GM21447 (cell line): Measurements from ENCODE around the gene SYNJ2.

ENCODE experiments used
- ATAC-seq: cut with Tn5 transposase; IDR thresholded peaks from one replicate; pipeline ENCODE4 v1.9.1; 2021; ENCODE audit not compliant: unreplicated experiment

SYNJ2 gene

DNA sequence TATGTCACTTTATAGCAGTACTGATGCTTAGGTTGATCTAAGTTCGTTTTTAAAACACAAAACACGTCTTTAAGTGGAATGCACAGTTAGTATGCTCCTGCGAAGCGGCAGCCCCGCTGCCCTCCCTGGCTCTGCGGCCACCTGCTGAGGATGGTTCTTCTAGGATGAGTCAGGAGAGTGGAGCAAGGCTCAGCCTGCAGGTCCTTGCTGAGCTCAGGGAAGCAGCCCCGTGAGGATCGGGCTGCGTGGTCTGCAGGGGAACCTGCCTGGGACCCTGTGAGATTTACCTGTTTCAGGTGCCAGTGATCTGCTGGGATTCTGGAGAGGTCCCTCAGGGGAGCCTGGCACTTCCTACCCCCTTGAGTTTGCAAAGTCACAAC is 57.5 kb downstream of the SYNJ2 start:
- ATAC-seq: no peak

DNA sequence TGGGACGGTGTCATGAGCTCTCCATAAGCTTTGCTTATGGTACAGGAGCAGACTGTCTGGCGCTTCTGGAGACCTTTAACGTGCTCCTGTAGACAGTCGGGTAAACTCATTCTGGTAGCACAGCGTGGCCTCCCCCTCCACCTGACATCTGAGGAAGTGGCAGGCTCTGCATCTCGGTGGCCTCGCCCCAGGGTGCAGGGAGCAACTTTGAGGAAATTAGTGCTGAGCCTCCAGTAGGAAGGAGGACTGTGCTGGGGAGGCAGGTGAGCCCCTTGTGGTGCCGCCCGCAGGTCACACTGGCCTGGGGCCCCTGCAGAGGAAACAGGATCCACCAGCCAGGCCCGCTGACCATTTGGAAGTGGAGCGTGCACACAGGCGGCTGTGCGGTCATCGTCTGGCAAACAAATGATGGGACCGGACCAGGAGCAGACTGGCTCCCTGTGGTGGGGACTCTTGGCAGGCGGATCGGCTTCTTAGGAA is 57.9 kb downstream of the SYNJ2 start:
- ATAC-seq: no peak

DNA sequence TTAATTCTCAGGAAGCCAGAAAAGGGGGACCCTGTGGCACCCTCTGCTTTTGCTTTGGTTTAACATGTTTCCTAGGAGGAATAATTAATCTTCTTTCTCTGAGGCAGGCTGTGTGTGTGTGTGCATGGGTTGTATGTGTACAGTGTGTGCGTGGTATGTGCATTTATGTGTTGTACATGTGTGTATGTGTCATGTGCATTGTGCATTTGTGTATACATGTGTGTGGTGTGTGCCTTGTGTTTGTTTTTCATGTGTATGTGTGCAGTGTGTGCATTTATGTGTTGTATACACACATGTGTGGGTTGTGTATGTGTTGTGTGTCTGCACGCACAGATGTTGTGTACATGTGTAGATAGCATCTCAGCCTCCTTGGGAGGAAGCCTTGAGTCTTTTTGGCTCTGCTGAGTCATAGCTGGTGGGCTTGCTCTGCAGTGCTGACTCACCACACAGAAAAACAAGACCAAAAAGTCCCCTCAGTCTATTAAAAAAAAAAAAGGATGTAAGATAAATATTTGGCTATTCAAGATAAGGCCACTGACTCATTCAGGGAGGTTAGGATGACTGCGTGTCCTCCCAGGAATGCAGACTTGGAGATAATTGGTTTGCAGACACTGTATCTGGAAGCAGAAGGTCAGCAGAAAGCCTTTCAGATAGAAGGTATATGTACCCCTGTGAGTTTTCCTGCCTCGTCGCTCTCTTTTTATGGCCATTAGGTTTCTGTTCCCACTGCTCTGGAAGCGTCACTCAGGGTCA is 58.6 kb downstream of the SYNJ2 start:
- ATAC-seq: no peak

- ATAC-seq: no peak
Observed at GRCh38 chr6:158040804-158041347, 59.2 kb downstream of the SYNJ2 start.

DNA sequence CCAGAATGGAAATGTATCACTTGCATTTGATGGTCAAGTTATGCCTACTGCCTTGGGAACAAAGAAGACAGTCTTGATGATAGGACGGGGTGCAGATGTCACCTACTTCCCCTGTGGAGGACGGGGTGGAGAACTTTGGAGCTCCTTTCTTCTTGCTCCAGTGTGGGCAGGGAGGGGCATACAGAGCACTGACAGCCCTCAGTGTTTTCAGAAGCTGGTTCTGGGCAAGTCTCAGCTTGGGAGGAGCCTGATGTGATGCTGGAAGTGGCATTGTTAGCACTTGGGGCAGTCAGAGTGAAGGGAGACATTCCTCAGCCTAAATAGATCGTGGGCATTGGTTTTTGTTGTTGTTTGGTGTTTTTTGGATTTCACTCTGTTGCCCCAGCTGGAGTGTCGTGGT is 59.7 kb downstream of the SYNJ2 start:
- no peak for ATAC-seq

DNA sequence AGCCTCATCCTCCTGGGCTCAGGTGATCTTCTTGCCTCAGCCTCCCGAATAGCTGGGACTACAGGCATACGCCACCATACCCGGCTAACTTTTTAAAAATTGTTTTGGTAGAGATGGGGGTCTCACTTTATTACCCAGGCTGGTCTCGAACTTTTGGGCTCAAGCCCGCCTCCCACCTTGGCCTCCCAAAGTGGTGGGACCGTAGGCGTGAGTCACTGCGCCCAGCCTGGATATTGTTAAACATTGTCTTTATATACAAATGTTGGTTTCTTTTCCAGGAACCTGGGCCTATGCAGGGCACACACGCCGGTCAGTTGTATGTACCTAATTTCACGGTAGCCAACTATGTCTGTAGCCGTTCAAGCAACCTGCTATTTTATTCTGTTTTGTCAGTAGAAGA is 60.1 kb downstream of the SYNJ2 start:
- ATAC-seq: no peak

GRCh38 chr6:158042245-158042798 is 60.7 kb downstream of the SYNJ2 start:
- ATAC-seq: no peak

GRCh38 chr6:158043008-158043407 is 61.3 kb downstream of the SYNJ2 start:
- ATAC-seq: no peak

- no peak for ATAC-seq
Observed at GRCh38 chr6:158043586-158044524, 62.2 kb downstream of the SYNJ2 start.

DNA sequence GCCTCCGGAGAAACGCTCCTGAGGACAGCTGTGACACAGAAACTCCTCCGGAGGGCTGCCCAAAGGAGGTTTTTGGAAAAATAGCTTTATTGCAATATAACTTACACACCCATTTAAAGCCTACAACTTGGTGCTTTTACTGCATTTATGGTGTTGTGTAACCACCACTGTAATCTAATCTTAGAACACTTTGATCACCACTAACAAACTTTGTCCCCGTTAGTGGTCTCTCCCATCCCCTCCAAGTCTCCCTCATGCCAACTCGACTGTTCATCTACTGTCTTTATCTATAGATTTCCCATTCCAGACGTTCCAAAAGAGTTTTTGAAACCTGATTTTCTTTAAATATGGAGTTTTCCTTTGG is 62.8 kb downstream of the SYNJ2 start:
- no peak for ATAC-seq

GRCh38 chr6:158046201-158047126 is 64.8 kb downstream of the SYNJ2 start:
- no peak for ATAC-seq

DNA sequence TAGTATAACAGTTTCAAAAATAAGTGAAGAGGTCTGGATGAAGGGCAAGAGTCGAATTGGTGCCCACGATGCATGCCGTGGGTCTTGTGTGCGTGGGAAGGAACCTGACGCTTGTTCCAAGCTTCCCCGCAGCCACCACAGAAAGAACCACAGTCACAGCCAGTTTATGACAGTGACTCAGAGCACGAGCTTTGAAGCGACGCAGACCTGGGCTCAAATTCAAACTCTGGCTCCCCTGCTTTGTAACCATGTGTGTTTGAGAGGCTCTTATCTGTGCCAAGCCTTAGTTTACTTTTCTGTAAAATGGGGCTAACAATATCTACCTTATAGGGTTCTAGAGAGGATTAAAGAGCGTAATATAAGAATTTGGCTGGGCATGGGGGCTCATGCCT is 65.5 kb downstream of the SYNJ2 start:
- ATAC-seq: no peak

- no peak for ATAC-seq
Observed at GRCh38 chr6:158047563-158048323, 66.1 kb downstream of the SYNJ2 start.

DNA sequence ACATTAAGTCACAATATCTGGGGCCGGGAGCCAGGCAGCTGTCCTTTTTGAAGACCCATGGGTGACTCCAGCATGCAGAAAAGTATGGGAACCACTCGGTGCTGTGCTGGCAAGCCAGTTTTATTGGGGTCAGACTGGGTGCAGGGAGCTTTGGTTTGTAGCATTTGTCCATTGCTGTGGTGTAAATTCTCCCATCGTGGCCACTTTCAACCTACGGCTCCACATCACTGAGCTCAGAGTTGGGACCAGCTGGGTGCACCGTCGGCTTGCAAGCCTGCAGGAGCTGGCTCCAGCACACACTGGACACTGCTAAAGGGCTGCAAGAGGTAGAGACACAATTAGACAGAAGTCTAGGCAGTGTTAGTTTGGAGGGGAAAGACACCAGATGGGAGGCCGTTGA is 66.9 kb downstream of the SYNJ2 start:
- ATAC-seq: no peak

DNA sequence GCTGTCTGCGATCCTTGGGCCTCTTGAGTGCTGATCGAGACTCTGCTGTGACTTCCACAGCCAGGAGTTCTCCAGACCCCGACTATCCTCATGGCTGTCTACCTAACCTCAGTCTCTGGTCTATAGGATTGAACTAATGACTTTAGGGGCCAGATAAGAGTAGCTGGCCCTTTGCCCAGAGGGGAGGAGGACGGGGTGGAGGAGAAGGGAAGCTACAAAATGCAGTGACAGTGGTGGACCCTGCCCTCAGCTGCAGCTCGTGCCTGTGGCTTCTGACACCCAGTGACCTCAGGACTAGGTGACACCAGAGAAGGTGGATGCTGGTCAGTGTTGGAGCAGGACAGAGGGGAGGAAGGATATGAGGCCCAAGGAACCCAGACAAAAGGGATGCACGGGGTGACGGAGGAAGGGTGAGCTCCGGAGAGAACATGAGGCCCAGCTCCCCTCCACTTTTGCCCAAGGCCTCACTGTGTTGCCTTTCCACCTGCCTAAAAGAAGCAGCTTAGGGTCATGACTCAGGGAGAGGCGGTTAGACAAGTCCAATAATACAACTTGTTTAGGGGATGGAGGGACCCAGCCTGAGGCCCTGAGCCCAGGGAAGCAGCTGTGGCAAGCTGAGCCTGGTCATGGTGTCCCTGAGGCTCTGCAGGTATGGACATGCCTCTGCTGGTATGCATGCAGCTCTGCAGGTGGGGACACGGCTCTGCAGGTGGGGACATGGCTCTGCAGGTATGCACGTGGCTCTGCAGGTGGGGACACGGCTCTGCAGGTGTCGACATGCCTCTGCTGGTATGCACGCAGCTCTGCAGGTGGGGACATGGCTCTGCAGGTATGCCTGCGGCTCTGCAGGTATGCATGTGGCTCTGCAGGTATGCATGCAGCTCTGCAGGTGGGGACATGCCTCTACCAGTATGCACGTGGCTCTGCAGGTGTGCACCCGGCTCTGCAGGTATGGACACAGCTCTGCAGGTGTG is 67.7 kb downstream of the SYNJ2 start:
- ATAC-seq: no peak

DNA sequence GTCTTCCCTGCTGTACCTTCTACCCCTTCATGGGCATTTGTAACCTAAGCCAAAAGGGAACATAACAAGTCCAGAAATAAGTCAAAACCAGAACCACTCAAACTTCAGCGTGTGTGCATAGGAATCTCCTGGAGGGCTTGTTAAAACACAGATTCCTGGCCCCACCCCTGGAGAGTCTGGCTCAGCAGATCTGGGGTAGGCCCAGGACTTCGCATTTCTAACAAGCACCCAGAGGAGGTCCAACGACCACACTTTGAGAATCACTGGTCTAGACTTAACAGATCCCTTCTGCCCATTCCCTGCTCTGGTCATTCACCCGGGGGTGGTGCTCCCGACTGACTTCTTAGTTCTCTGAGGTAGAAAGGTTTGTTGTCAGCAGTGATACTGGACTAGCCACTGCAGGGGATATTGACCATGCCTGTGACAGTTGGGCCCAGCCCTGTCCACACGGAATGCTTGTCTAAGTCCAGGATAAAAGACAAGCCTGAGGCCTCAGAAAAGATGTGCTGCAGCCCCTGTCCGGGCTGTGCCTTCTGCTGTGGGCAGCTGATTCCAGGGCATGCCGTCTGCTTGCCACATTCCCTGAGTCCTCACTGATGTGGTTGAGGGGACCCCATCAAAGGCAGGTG is 68.6 kb downstream of the SYNJ2 start:
- no peak for ATAC-seq

DNA sequence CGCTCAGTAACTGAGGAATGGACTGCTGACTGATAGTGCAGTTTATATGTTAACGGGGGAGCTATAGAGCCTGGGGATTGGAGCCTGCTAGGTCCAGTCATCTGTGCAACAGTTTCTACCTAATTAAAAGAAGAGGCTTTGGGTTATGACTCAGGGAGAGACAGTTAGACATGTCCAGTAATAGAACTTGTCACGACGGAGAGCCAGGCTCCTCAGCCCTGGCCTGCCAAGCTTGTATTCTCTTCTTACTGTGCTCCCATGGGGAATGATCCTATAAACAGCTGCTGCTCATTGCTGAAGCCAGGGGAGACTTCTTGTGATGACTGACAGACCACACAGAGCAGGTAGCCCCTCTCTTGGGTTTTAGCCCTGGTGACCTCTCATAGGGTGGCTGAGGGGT is 69.3 kb downstream of the SYNJ2 start:
- no peak for ATAC-seq

- no peak for ATAC-seq
Observed at GRCh38 chr6:158051968-158052367, 70.3 kb downstream of the SYNJ2 start.
